ENCODE measurements around the gene OR8H2.

DNA sequence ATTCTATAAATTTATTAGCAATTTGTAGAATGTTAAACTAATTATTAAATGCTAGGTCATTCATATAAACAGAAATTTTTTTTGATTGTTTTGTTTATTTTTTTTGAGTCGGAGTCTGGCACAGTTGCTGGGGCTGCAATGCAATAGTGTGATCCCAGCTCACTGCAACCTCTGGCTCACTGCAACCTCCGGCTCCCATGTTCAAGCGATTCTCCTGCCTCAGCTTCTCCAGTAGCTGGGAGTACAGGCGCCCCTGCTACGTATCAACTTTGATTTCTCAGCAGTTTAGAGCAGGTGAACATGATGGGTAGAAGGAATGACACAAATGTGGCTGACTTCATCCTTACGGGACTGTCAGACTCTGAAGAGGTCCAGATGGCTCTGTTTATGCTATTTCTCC lies 18.6 kb downstream of the OR8H2 start, which contains the start of gene OR8H3:
- no peak for TF ChIP-seq EZH2phosphoT487 (conservative IDR thresholded peaks at IDR 0.05; ENCODE audit: low read length)
- TF ChIP-seq, protein P1, sequence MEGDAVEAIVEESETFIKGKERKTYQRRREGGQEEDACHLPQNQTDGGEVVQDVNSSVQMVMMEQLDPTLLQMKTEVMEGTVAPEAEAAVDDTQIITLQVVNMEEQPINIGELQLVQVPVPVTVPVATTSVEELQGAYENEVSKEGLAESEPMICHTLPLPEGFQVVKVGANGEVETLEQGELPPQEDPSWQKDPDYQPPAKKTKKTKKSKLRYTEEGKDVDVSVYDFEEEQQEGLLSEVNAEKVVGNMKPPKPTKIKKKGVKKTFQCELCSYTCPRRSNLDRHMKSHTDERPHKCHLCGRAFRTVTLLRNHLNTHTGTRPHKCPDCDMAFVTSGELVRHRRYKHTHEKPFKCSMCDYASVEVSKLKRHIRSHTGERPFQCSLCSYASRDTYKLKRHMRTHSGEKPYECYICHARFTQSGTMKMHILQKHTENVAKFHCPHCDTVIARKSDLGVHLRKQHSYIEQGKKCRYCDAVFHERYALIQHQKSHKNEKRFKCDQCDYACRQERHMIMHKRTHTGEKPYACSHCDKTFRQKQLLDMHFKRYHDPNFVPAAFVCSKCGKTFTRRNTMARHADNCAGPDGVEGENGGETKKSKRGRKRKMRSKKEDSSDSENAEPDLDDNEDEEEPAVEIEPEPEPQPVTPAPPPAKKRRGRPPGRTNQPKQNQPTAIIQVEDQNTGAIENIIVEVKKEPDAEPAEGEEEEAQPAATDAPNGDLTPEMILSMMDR (IDR thresholded peaks at IDR 0.05; ENCODE audit: insufficient read depth, low read length, poor library complexity, severe bottlenecking), result no peak

All from SU-DHL-6 (cell line).